ENCODE measurements around the gene FANCL. TPM values are rescaled to one million over a fixed set of nuclear protein-coding genes. Genes with fewer than 3 reads are reported as not detected.
"Not testable (repeated sequence)": the region's sequence is repeated elsewhere in the genome, so short reads cannot be mapped to it uniquely, and the experiment has no call there.

Gene FANCL
- total RNA-seq, 1 experiment from 2014 or later = 25.7 TPM

- no peaks in the 10 kb centered on the region for H3K4me1 ChIP-seq (ENCODE audit: control insufficient read depth, insufficient read depth, low read length)
- no peak overlapping the region for H3K4me3 ChIP-seq (ENCODE audit: low read depth in 2 of 2, low read length in 2 of 2)
- intact Hi-C loops (cut with micrococcal nuclease; ENCODE audit: unreplicated experiment) = no loop called here
- no peaks in the 10 kb centered on the region for H3K27me3 ChIP-seq (ENCODE audit: control insufficient read depth, insufficient read depth, low read length)
- CTCF ChIA-PET = no interaction called here
- no peaks in the 10 kb centered on the region for H3K36me3 ChIP-seq (ENCODE audit: control insufficient read depth, insufficient read depth, low read length)
- in situ Hi-C loops (cut with HindIII; ENCODE audit: low pct_unique_long_range_greater_than_20kb, low sequenced_read_pairs) = no loop called here
- TF ChIP-seq CTCF (IDR thresholded peaks at IDR 0.05) (no peak), SIN3A (IDR thresholded peaks at IDR 0.05; ENCODE audit: borderline replicate concordance, insufficient read depth, low read depth, low read length) (no peak), TCF7L2 (IDR thresholded peaks at IDR 0.05; ENCODE audit: low read depth, low read length) (no peak), POLR2AphosphoS5 (IDR thresholded peaks at IDR 0.05; ENCODE audit: low read depth, low read length) (no peak), REST (IDR thresholded peaks at IDR 0.05; ENCODE audit: insufficient read depth in 1 of 2, low read depth in 2 of 2, low read length in 1 of 2) (no peak)
- no TSS peak for BruUV-seq (replicated peaks)
- ATAC-seq = no peak
- DNase-seq (ENCODE audit: low read depth, low spot score) = no peak
- no peaks in the 10 kb centered on the region for H3K9me3 ChIP-seq (ENCODE audit: control insufficient read depth, insufficient read depth, low read depth, low read length)
- POLR2A ChIA-PET = no interaction called here
- H3K27ac ChIP-seq (ENCODE audit: low read length) = no peak overlapping the region
These were observed 20.1 kb upstream of the FANCL start for GRCh38 chr2:58261209-58261608.

GRCh38 chr2:58258456-58258855 is 17.3 kb upstream of the FANCL start:
- ATAC-seq; intact Hi-C loops (cut with micrococcal nuclease; ENCODE audit: unreplicated experiment); CTCF ChIA-PET; in situ Hi-C loops (cut with HindIII; ENCODE audit: low pct_unique_long_range_greater_than_20kb, low sequenced_read_pairs); POLR2A ChIA-PET; H3K36me3 ChIP-seq (ENCODE audit: control insufficient read depth, insufficient read depth, low read length); H3K27me3 ChIP-seq (ENCODE audit: control insufficient read depth, insufficient read depth, low read length); H3K9me3 ChIP-seq (ENCODE audit: control insufficient read depth, insufficient read depth, low read depth, low read length); H3K4me3 ChIP-seq (ENCODE audit: low read depth in 2 of 2, low read length in 2 of 2); H3K4me1 ChIP-seq (ENCODE audit: control insufficient read depth, insufficient read depth, low read length); H3K27ac ChIP-seq (ENCODE audit: low read length); BruUV-seq (replicated peaks); DNase-seq (ENCODE audit: low read depth, low spot score): not testable (repeated sequence)

GRCh38 chr2:58251331-58252201 is 10.4 kb upstream of the FANCL start:
- ATAC-seq; intact Hi-C loops (cut with micrococcal nuclease; ENCODE audit: unreplicated experiment); BruUV-seq (replicated peaks); DNase-seq (ENCODE audit: low read depth, low spot score); H3K27ac ChIP-seq (ENCODE audit: low read length); in situ Hi-C loops (cut with HindIII; ENCODE audit: low pct_unique_long_range_greater_than_20kb, low sequenced_read_pairs); H3K36me3 ChIP-seq (ENCODE audit: control insufficient read depth, insufficient read depth, low read length); CTCF ChIA-PET; POLR2A ChIA-PET; H3K27me3 ChIP-seq (ENCODE audit: control insufficient read depth, insufficient read depth, low read length); H3K4me1 ChIP-seq (ENCODE audit: control insufficient read depth, insufficient read depth, low read length); H3K4me3 ChIP-seq (ENCODE audit: low read depth in 2 of 2, low read length in 2 of 2); H3K9me3 ChIP-seq (ENCODE audit: control insufficient read depth, insufficient read depth, low read depth, low read length): not testable (repeated sequence)
